Measurements from ENCODE around the gene SNAP29. TPM values are rescaled to one million over a fixed set of nuclear protein-coding genes. Genes with fewer than 3 reads are reported as not detected.

The SNAP29 gene
- 4.2 and 4.8 TPM in 2 replicates for total RNA-seq

GRCh38 chr22:20858615-20859416, at the start of gene SNAP29, which contains the start of gene PI4KA:
Gene SNAP29 (plus strand): TSS chr22:20859007. CDS start chr22:20859111, 104 bp downstream.
Gene PI4KA (minus strand): TSS chr22:20858811. CDS start chr22:20858725, 86 bp downstream.

GRCh38 chr22:20916916-20917810, 58.4 kb downstream of the SNAP29 start, which contains the start of gene CRKL:
Gene CRKL (plus strand): TSS chr22:20917407. CDS start chr22:20917935, 528 bp downstream.

Other genes starting within 250 kb of the SNAP29 start
- under 0.01 TPM in 1 of 2 replicates, not detected in the other for gene SERPIND1, start 84.9 kb upstream of the SNAP29 start, total RNA-seq
- 15.7 and 40.2 TPM in 2 replicates for gene PI4KA, start 196 bp upstream of the SNAP29 start, total RNA-seq
- gene CRKL, start 58.4 kb downstream of the SNAP29 start, total RNA-seq = 26.2 and 41.6 TPM in 2 replicates
- not detected in 2 replicates for gene AIFM3, start 108.2 kb downstream of the SNAP29 start, total RNA-seq
- 39.2 and 66.8 TPM in 2 replicates for gene LZTR1, start 123.3 kb downstream of the SNAP29 start, total RNA-seq
- gene THAP7, start 143.1 kb downstream of the SNAP29 start, total RNA-seq = 12.3 and 13.5 TPM in 2 replicates
- gene P2RX6, start 156.2 kb downstream of the SNAP29 start, total RNA-seq = 0.06 TPM in 1 of 2 replicates, not detected in the other
- gene SLC7A4, start 173.6 kb downstream of the SNAP29 start, total RNA-seq = not detected in 2 replicates
- gene LRRC74B, start 186.9 kb downstream of the SNAP29 start, total RNA-seq = not detected in 2 replicates